SHP77 treated with DMSO at 0.1 percent for 48 hours (cell line): ENCODE measurements around the gene HLCS.
"Not testable (repeated sequence)": the region's sequence is repeated elsewhere in the genome, so short reads cannot be mapped to it uniquely, and the experiment has no call there.

Experiments
- DNase-seq: peaks from one replicate; lab custom pipeline; 2025; lab: John Stamatoyannopoulos, UW

HLCS gene

DNA sequence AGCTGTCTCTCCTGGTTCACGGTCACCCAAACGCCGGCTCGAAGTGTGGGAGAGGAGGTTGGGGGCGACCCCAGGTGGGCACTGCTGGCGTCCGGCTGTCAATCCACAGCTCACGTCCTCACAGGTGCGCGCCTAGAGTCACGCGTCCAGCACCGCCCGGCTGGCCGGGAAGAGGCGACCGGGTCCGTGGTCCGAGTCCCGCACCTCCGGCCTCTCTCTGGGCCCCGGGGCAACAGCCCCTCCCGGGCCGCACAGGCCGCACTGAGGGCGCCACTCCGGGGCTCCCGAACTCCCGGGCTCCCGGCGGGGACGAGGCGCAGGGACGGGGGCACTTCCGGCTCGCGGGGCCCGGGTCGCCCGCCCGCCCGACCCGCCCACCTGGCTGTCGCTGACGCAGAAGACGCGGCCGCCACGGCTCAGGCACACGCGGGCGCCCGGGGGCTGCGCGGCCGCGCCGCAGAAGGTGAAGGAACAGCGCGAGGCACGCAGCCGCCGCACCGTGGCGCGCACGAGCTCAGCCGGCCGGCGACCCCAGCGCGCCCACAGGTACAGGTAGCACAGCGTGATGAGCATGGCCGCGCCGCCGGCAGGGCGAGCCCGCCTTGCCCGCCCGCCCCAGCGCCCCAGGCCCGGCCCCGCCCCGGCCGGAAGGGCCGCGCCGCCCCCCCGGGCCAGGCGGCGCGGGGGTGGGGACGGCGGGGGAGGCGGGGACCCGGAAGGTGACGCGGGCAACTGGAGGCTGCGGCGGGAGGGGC, at the start of gene HLCS:
Gene HLCS (minus strand): TSS at position 604 of the 755 bp plus-strand sequence. CDS start 31 bp downstream, at position 573.
- peak; percentile 14 for DNase-seq

- peak; percentile 96 for DNase-seq
Measured at GRCh38 chr21:37009740-37010341, 43.4 kb upstream of the HLCS start.

- peak; percentile 95 for DNase-seq
Measured at GRCh38 chr21:37008724-37009123, 42.3 kb upstream of the HLCS start.

GRCh38 chr21:37006486-37007291, 40.2 kb upstream of the HLCS start, which contains the start of gene RIPPLY3:
TSS of gene RIPPLY3 (plus strand) at chr21:37006702. CDS start at chr21:37006773, 71 bp downstream.
- DNase-seq: no peak

DNA sequence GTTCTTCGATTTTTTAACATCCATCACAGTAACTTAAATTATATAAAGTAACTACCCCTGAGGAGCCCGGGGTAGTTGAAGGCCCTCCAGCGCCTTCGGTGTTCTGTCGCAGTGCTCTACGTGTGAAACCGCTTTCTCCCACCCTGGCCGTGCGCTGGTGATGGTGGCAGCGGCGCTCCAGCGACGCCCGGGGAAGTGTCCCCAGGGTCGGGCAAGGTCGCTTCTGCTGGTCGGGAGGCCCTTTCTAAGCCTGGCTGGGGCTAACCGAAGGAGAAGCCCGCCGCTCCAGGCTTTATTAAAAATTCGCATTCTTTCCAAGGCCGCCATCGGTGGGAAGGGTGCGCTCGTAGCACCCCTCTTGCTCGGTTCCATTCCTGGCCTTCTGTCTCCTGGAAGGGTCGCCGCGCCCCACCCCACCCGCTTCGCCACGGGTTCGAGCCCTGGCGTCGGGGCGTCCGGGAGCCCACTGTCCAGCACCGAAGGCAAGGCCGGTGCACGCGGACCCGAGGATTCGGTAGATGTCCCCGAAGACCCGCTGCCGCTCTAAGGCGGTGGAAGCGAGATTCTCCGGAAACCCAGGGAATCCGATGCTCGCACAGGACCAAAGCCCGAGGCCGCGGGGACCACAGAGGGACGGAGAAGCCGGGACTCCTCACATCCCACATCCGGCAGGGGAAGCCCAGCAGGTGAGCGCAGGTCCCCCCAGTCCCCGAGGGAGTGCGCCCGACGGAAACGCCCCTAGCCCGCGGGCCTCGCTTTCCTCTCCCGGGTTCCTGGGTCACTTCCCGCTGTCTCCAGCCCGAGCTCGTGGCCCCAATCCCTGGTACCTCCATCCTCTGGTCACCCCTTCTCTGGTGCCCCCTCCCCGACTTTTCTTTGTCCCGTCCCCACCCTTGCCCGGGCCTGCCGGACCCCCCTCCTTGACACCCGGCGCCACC, 39.3 kb upstream of the HLCS start:
- no peak for DNase-seq

DNA sequence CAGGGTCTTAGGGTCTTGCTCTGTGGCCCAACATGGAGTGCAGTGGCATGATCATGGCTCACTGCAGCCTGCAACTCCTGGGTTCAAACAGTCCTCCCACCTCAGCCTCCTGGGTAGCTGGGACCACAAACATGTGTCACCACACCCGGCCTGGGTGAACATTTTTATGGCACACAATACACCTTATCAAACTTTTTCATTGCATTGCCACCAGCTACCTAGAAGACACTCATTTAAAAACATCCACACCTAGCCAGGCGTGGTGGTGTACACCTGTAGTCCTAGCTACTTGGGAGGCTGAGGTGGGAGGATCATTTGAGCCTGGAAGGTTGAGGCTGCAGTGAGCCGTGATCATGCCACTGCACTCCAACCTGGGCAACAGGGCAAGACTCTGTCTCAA, 37.4 kb upstream of the HLCS start:
- DNase-seq: not testable (repeated sequence)

DNA sequence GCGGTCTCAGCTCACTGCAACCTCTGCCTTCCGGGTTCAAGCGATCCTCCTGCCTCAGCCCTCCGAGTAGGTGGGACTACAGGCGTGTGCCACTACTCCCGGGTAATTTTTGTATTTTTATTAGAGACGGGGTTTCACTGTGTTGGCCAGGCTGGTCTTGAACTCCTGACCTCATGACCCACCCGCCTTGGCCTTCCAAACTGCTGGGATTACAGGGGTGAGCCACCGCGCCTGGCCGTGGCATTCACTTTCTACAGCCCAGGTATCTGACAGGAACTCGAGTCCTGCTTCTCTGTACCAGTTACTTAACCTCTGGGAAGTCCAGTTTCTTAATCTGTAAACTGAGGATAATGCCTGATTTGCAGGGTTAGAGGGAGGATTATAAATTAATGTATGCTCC, 36.4 kb upstream of the HLCS start:
- DNase-seq: not testable (repeated sequence)

DNA sequence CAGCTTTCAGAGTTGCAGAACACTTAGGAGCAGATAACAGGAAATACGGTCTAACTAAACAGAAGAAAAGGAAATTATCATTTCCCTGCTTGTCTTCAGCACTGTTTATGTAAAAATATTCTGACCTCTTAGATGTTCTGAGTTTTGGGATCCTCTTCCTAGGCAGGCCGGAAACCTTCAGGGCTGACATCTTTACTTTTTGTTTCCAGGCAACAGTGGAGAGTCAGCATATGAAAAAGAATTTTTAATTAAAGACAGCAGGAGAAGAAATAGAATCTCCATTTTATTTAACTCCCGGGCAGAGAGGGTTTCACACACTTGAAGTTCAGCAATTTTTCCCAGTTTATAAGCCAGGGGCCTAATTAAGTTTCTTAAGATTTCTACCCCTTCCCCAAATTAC, 35.0 kb upstream of the HLCS start:
- no peak for DNase-seq

- DNase-seq: no peak
Measured at GRCh38 chr21:37000381-37000780, 33.9 kb upstream of the HLCS start.

- DNase-seq: no peak
Measured at GRCh38 chr21:36999131-36999898, 32.8 kb upstream of the HLCS start.

GRCh38 chr21:36995285-36995684, 28.8 kb upstream of the HLCS start:
- not testable (repeated sequence) for DNase-seq

- no peak for DNase-seq
Measured at GRCh38 chr21:36994501-36995158, 28.2 kb upstream of the HLCS start.

DNA sequence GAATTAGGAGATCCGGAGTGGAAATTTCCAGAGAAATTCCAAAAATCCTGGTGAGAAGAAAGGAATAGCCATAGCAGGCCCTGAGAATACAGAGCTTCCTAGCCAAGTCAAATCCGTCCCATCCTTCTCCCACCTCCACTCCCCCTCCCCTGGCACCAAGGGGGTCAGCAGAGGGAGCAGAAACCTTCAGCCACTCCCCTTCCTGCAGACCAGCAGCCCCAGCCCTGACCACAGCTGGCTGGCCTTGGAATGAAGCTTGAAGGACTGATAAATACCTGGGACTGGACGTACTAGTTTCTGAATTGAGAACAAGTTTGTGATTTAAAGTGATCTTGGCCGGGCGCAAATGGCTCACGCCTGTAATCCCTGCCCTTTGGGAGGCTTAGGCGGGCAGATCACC, 26.2 kb upstream of the HLCS start:
- no peak for DNase-seq

DNA sequence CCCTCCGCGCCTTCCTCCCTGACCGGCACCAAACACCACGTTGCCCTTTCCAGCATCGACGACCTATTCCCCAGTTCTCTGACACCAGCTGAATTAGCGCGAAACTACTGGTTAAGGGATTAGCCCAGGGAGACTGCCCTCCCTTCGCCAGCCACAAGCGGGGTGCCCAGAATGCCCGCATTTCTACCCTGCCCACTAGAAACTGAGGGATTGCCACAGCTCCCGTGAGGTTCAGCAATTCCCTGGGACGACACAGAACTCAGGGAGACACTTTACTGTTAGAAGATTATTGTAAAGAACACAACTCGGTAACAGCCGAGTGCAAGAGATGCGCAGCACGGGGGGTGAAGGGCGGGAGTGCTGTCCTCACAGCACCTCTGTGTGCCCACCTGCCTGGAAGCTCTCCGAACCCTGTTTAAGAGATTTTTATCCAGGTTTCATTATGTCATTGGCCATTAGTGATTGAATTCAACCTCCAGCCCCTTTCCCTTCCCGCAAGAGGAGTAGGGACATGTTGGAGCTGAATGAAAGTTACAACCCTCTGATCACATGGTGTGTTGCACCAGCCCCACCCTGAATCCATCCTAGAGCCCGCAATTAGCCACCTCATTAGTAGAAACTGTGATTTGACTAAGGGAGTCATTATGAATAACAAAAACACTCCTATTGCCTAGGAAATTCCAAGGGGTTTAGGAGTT, 24.2 kb upstream of the HLCS start:
- DNase-seq: no peak

DNA sequence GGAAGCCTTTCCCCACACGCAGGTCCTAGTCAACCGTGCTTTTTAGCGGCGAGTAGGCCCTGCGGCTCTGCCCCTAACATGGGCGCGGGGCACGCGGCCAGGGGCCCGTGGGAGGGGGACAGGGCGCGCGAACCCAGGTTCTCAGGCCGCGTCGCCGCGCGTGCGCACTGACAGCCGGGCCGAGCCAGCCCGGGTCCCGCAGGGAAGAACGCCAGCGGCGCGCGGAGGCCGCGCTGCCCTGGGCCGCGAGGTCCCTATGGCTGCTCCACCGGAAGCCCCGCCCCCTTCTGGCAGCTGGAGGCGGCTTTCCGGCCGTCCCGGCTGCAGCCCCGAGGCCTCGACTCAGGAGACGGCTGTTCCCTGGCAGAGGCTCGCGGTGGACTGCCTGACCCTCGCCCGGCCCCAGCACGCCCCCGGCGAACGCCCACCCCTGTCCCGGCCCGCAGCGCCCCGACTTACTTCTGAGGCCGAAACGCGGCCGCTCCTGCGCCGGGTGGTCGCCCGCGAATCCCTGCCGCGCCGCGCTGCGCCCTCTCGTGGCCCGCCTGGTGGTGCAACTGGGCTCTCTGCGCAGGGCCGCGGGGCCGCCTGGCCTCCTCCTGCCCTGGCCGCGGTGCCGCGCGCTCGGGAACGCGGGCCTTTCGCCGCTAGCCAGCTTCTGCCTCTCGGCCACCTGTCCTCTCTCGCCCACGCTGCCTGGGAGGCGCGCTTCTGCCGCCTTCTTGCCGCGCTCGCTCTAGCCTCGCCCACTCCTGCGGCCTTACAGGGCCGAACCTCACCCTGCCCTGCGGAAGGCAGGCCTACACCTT, 23.4 kb upstream of the HLCS start:
- DNase-seq: peak; percentile 84

- DNase-seq: not testable (repeated sequence)
Measured at GRCh38 chr21:36989199-36989698, 22.8 kb upstream of the HLCS start.

- no peak for DNase-seq
Measured at GRCh38 chr21:36988536-36988935, 22.1 kb upstream of the HLCS start.

GRCh38 chr21:36987845-36988244, 21.4 kb upstream of the HLCS start:
- no peak for DNase-seq
